ENCODE measurements around the gene LMTK2.

Gene LMTK2

DNA sequence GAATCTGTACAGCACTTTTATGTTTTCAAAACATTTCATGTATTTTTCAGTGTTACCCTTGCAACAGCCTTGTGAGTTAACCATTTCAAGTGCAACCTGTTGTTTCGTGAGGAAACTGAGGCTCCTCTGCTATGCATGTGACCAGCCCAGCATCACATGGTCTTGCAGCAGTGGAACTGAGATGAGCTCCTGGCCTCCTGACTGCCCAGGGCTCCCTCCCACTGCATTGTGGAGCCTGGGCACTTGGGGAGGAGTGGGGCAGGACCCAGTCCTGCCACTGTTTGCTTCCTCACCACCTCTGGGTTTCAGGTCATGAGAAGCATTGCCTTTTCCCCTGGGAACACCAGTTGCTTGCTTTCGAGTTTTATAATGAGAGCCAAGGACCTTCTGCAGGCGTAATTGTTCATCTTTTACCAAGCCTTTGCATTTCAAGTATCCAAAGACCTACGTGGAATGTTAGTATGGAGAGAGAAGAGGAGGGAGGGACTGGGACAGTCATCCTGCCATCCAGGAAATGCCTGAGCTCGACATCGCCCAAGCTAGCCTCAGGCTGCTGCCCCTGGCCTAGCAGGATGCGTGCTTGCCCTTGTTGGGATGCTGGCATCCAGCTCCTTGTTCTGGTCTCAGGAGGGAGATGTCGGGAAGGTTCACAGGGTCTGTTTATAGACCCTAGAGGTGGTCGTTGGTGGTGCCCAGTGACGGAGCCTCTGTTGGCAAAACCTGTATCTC lies 72.3 kb downstream of the LMTK2 start:
- no peak for FAIRE-seq

DNA sequence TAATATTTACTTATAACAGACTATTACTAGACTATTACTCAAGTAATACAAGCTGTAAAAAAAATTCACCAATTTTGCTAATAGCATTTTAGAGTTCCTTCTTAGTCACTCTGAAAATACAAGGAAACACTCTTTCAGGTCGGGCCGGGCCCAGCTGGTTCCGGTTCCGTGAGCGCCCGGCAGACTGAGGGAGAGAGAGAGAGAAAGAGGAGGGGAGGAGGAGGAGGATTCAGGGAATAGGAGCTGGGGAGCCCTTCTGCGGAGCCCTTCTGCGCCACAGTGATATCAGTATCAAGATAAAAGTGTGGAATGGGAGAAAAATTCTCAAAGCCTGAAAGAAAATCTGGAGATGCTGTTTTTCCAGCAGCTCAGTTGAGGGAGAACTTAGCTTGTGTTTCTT lies 74.1 kb downstream of the LMTK2 start:
- FAIRE-seq: no peak

GRCh38 chr7:98185101-98185500 lies 78.4 kb downstream of the LMTK2 start:
- no peak for FAIRE-seq

DNA sequence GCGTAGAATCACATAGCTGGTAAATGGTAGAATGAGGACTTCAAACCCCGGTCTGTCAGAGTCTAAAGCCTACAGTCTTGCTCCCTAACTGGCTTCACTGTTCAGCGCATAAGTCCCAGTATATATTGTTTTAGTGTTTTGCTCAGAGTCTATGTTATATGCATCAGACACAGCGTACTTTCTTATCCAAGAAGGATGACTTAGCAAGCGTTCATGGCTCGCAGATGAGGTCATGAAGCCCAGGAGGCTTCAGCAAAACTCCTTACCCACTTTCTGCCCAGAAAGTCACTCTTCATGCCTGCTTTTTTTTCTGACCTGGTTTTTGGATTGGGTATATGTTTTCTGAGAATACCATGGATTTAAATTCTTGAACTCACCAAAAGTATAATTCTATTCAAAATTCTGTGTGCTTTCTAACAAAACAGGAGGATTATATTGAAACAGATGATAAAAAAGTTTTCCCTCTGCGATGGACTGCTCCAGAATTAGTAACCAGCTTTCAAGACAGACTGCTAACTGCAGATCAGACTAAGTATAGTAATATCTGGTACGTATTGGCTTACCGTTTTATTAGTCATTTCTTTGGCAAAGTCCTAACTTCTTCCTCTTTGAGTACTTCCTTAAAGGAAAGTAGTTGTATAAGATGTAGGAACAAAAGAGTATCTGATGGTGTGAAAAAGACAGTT lies 79.9 kb downstream of the LMTK2 start:
- no peak for FAIRE-seq

DNA sequence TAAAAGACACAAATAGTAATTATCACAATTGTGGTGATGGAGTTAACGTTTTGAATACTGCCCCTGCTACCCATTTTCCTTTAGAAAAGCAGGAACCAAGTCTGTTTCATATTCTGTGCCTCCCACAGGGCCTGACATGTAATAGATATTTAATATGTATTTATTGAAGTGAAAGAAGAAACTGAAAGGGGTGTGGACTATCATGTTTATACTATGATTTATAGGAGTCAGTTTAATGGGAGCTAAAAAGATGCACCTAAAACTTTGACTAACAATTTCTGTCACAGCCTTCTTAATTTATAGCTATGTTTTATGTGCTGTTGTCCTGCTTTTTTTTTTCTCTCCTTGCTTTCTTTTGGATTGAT lies 80.5 kb downstream of the LMTK2 start:
- no peak for FAIRE-seq

DNA sequence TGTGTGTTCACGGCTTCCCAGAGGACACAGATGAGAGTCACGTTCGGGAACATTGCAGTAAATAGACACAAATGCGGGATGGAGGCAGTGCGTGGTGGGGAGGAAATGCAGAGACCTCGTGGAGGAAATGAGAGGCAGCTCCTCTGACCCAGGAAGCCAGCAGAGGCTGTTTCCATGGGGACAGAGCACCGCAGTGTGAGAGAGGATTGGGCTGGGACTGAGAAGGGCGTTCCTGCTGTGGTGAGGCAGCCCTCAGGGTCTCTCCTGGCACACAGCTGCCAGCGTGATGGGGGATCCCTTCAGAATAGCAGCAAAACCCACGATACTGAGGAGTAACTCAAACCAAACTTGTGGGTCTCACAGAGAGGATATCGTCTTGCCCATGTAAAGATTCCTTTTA lies 82.9 kb downstream of the LMTK2 start:
- FAIRE-seq: no peak

DNA sequence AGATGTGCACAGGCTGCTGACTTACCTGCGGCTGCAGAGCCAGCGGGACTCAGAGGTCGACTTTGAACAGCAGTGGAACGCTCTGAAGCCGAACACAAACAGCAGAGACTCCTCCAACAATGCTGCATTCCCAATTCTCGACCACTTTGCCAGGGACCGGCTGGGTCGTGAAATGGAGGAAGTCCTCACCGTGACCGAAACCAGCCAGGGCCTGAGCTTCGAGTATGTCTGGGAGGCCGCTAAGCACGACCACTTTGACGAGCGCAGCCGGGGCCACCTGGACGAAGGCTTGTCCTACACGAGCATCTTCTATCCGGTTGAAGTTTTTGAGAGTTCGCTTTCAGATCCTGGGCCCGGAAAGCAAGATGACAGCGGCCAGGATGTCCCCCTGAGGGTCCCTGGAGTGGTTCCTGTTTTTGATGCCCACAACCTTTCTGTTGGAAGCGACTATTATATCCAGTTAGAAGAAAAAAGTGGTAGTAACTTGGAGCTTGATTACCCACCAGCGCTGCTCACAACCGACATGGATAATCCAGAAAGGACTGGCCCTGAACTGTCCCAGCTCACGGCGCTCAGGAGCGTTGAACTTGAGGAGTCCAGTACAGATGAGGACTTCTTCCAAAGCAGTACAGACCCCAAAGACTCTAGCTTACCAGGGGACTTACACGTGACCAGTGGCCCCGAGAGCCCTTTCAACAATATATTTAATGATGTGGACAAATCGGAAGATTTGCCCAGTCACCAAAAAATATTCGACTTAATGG lies 85.2 kb downstream of the LMTK2 start:
- no peak for FAIRE-seq

DNA sequence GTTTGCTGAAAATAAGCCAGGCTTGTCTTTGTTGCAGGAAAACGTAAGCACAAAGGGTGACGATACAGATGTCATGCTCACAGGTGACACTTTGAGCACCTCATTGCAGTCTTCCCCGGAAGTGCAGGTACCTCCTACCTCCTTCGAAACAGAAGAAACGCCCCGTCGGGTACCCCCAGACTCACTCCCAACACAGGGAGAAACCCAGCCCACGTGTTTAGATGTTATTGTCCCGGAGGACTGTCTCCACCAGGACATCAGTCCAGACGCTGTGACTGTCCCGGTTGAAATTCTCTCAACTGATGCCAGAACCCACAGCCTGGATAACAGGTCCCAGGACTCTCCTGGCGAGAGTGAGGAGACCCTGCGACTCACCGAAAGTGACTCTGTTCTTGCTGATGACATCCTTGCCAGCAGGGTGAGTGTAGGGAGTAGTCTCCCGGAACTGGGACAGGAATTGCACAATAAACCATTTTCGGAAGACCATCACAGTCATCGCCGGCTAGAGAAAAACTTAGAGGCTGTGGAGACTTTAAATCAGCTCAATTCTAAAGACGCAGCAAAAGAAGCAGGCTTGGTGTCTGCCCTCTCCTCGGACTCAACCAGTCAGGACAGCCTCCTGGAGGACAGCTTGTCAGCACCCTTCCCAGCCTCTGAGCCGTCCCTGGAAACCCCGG lies 86.3 kb downstream of the LMTK2 start:
- FAIRE-seq: no peak

- FAIRE-seq: no peak
Observed at GRCh38 chr7:98193474-98194180, 87.0 kb downstream of the LMTK2 start.

GRCh38 chr7:98194186-98194585 lies 87.5 kb downstream of the LMTK2 start:
- FAIRE-seq: no peak

GRCh38 chr7:98194672-98195457 lies 88.2 kb downstream of the LMTK2 start:
- no peak for FAIRE-seq

DNA sequence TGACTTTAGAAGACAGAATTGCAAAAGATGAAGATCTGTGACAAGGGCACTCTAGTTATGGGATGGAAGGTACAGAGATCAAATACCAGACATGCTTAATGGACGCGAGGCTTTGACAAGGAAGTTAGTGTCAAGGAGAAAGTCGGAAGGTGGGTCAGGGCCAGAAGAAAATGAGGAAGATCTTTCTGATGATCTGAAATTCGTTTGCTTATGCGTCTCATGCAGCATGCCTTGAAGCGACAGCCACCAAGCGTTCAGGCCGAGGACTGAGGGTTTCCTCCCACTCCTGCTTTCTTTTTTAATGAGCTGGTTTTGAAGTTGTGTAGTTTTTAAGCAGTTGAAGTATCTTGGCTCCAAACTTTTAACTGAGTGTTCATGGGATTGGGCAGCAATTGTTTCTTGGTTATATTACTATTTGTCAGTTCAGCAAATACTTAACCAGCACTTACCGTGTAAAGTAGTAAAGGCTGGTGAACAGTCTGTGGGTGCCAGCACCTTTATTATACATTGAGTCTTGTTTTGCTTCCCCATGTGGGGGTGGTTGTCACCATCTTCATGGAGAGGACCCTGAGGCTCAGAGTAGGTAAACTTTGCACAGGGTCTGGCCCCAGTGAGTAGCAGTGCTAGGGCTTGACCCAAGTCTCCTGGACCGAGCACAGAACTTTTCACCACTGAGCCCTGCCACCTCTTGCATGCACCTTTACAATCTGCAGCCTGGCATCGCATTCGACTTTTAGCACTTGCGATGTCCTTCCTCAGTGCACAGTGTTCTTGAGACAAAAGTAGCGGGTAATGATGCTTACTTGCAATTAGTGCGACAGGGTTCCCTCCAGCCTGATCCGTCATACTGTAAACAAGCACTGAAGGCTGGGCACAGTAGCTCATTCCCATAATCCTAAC lies 90.3 kb downstream of the LMTK2 start:
- FAIRE-seq: no peak

- no peak for FAIRE-seq
Observed at GRCh38 chr7:98199131-98199530, 92.5 kb downstream of the LMTK2 start.

- no peak for FAIRE-seq
Observed at GRCh38 chr7:98200364-98200763, 93.7 kb downstream of the LMTK2 start.

GRCh38 chr7:98202367-98203195 lies 95.9 kb downstream of the LMTK2 start:
- FAIRE-seq: no peak

DNA sequence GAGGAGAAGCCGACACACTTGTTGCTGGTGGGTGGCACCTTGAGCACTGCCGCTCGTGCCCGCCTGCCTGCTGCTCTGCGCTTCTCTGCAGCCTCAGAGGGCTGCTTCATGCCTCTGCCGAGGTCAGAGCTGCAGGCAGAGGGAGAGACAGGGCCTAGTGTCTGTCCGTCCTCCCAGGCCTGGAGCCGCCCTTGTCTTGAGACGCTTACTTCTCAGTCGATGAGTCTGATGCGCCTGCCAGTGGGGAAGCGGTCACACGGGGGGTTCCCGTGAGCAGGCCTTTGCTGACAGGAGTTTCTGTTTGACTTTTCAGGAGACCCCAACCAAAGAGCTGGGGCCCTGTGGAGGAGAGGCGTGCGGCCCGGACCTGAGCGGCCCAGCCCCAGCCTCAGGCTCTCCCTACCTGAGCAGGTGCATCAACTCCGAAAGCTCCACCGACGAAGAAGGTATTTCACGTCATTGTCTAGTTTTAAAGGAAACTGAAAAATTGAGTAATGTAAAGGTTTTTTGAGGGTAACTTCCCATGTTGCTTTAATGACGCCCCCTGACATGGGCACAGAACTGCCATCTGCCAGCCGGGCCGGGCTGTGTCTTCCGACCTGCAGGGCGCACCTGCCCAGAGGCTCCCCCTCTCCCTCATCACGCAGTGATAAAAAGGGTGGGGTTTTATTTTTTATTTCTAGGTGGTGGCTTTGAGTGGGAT lies 96.8 kb downstream of the LMTK2 start:
- FAIRE-seq: no peak

GRCh38 chr7:98203964-98204605 lies 97.4 kb downstream of the LMTK2 start:
- no peak for FAIRE-seq

DNA sequence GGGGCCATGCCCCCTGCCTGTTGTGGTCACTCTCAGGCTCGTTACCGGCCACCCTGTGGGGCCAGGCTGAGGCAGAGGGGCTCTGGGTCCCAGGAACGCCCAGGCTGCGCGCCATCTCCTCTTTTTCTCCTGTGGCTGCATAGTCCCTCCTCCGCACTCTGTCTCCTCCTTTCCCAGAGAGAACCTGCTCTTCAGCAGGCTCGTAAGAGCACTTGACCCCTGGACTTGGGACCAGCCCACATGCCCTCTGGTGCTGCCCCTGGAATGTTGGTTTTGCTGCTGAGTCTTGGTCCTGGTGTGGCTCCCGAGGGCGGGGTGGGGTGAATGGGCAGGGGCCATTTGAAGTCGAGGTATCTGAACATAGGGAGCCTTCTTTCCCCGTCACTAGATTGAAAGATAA lies 98.0 kb downstream of the LMTK2 start:
- FAIRE-seq: no peak

Data from G401.6 (cell line).